Activated CD8-positive, alpha-beta memory T cell treated with anti-CD3 and anti-CD28 coated beads, Interleukin-2, amount 50 U/mL, for 48 hours (primary cell): ENCODE data around the gene KIZ.

Experiments used
- DNase-seq: peaks from one replicate; pipeline ENCODE4 v3.0.0-alpha.2; 2020

The KIZ gene, protein sequence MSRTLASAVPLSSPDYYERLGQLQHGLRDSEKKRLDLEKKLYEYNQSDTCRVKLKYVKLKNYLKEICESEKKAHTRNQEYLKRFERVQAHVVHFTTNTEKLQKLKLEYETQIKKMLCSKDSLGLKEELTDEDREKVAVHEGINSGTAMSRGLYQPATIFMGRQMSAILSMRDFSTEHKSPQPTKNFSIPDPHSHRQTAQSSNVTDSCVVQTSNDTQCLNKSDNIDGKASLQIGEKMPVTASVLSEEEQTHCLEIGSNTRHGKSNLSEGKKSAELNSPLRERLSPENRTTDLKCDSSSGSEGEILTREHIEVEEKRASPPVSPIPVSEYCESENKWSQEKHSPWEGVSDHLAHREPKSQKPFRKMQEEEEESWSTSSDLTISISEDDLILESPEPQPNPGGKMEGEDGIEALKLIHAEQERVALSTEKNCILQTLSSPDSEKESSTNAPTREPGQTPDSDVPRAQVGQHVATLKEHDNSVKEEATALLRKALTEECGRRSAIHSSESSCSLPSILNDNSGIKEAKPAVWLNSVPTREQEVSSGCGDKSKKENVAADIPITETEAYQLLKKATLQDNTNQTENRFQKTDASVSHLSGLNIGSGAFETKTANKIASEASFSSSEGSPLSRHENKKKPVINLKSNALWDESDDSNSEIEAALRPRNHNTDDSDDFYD

GRCh38 chr20:21125849-21126580 is at the start of gene KIZ:
Gene KIZ (plus strand): TSS chr20:21126082. CDS start chr20:21126116, 34 bp downstream.
- peak; percentile 99 for DNase-seq

DNA sequence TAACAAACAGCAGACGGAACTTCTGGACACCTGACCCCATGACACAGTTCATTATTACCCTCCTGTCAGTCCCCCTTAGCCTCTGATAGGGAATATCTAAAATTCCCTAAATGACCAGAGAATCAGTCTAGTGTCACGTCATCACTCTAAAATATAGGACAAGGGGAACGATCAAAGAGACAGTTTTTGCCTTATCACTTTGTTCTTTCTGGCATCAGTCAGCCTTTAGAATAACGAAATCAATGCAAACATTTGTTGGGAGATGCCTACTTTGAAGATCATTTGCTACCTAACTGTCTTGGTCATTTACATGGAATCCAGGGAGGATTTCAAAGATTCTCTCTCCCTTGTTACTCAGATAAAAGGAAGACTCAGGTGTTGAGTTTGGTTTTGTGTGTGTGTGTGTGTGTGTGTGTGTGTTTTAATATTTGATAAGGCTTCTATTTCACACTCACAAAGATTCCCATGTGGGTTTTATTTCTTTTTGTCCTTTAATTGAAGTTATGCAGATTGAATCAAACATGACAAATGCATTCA is 48.0 kb upstream of the KIZ start:
- no peak for DNase-seq

DNA sequence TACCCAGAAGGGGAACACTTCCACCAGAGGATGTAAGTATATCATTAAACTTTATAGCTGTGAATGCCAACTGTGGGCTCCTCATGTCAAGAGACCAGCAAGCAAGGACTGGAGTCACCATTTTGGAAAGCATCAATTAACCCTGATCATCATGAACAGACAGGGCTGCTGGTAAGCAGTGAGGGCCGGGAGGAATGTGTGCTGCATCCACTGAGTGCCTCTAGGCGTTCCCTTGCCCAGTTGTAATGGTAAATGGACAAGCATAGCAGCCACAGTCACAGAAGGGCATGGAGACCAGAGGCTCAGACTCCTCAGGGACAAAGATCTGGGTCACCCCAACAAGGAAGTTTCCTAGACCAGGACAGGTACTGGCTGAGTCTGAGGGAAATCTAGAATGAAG is 43.3 kb upstream of the KIZ start:
- DNase-seq = no peak

DNA sequence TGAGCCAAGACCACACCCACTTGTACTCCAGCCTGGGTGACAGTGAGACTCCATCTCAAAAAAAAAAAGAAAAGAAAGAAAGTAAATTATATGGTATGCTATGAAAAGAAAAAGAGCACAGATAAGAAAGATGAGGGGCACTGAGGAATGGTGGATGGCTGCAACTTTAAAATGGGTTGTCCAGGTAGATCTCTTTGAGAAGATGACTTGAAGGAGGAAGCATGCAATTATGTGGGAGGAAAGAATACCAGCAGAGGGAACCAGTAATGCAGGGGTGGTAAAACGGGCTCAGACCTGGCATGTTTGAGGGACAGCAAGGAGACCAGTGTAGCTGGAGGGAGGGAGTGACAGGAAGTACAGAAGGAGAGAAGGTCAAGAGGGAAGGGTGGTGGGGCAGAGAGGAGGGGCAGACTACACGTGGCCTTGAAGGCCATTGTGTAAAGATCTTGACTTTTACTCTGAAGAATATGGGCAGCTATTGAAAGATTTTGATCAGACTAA is 42.0 kb upstream of the KIZ start:
- DNase-seq = no peak

- no peak for DNase-seq
These were observed 37.9 kb upstream of the KIZ start for GRCh38 chr20:21087862-21088540.

DNA sequence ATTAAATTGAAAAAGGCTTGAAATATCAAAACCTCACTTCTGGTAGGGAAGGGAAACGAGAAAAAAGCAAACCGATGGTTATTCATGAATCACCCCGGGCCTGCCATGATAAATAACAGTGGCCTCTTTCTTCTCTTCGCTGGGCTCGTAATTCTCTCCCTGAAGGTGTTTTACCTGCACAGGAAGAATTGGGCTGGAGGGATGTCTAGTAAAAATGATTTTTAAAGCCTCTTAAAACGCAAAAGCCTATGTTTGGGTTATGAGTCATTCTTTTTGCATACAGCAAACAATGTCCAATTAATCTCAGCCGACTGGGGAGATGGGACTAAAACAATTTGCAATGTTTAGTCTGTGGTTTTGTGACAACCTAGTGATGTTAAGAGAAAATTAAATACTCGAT is 36.5 kb upstream of the KIZ start:
- no peak for DNase-seq

GRCh38 chr20:21090111-21090618 is 35.7 kb upstream of the KIZ start:
- no peak for DNase-seq

DNA sequence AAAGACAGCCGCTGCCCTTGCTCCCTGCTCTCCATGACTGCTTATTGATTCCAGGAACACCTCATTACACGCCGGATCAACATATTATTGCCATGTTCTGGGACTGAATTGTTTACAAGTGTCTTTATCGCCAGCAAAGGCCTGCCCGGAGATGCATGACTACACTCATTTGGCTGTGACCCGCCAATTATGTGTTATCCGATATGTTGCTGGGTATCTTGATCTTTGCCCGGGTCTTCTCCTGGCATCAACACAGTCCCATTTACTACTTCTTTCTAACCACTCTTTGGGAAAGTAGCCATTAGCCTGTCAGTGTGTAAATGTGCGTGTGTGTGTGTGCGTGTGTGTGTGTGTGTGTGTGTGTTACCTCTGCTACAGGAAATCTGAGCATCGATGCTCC is 35.2 kb upstream of the KIZ start:
- DNase-seq = no peak

GRCh38 chr20:21092806-21093205 is 33.1 kb upstream of the KIZ start:
- DNase-seq = no peak

- DNase-seq = no peak
These were observed 29.4 kb upstream of the KIZ start for GRCh38 chr20:21096321-21097043.

DNA sequence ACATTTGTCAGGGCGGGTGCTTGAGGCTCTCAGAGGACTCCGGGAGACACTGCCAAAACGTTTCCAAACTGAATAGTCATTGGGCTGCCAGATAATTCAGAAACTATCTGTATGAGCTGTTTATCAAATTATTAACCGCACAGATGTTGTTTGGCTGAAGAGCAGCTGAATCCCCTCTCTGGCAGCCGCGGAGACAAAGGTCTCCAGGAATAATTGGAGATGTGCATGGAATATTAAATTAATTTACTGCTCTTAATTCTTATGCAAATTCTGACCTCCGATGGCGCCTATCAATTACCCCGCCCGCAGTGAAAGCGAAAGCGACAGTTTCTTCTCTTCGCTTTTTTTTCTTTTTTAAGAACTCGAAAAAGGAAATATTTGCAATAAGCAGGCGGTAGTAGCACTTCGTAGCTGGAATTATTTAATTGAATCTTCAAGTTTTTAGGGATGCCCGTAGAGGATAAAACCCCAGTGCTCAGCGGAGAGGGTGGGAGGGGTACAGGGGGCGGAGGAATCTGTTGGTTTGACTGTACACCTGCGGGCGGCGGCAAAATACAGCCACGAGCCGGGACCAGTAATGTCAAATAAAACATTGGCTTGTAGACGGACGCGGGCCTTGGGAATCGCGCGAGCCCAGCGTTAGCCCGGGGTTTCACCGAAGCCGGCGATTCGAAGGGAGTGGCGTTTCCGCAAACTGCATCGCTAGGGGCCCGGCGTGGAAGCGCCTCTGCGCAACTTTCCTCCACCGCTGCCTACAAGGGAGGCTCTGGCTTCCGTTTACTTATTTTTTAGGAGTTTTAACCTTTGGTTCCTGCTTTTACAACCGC is 25.9 kb upstream of the KIZ start:
- DNase-seq = peak; percentile 74

DNA sequence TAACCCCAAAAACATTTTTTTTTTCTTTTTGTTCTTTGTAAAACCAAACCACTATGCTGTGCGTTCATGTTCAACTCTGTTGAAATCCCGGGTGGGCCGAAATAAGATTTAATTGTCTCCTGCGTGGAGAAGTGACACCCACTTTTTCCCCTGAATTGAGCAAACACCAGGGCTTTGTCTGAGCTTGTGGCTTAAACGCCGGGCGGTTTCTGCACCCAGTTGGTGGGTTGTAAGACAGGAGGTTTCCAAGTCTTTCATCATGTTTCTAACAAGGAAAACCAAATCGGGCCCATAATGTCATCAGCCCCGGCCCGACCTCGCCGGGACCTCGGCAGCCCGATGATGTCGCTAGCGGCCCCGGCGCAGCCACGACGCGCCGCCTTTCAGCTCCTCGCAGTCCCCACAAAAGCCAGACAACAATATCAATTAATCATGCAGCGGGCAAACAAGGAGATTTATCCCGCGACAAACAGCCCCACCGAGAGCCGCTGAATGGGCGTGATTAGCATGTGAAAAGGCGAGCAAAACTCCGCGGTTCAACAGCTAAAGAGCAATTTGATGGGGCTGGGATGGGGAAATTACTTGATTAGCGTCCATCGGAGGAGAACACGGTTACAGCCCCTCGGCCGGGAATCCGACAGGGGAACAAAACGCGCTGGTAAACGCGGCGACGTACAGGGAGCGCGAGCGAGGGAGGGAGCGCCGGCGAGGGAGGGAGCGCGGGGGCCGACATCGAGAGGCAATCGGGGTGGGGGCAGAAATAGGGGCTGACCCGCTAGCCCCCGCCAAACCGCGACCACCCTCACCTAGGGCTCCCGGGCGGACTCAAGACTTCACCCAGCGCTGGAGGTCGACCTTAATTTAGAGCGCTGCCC is 25.1 kb upstream of the KIZ start:
- peak; percentile 63 for DNase-seq

GRCh38 chr20:21101453-21101931 is 24.4 kb upstream of the KIZ start:
- peak; percentile 59 for DNase-seq

DNA sequence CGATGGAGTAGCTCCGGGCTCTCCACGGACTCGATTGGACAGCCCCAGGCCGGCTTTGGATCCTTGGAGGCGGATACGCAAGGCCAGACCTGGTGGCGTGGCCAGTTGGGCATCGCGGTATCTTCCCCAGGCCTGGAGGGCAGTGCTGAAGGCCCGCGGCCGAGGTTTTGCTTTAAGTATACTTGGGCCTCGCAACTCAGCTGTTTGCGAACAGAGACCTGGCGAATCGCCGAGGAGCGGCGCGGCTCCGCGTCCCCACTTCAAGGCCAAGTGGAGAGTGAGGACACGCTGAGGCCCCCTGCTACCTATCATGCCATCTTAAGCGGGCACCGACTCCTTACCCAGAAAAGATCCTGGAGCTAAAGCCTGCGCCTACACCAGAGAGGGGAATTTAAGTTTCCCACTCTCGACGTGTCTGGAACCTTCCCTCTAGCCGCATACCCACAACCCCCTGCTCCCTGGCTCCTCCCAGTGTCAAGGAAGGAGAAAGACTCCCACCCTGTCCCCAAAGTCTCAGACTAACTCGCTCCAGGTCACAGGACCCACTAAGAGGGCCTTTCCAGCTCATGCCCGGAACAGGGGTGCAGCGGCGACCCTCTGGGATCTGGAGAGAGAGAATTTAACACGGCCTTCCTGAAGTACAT is 23.8 kb upstream of the KIZ start:
- peak; percentile 62 for DNase-seq

- peak; percentile 74 for DNase-seq
These were observed 23.1 kb upstream of the KIZ start for GRCh38 chr20:21102603-21103311.

DNA sequence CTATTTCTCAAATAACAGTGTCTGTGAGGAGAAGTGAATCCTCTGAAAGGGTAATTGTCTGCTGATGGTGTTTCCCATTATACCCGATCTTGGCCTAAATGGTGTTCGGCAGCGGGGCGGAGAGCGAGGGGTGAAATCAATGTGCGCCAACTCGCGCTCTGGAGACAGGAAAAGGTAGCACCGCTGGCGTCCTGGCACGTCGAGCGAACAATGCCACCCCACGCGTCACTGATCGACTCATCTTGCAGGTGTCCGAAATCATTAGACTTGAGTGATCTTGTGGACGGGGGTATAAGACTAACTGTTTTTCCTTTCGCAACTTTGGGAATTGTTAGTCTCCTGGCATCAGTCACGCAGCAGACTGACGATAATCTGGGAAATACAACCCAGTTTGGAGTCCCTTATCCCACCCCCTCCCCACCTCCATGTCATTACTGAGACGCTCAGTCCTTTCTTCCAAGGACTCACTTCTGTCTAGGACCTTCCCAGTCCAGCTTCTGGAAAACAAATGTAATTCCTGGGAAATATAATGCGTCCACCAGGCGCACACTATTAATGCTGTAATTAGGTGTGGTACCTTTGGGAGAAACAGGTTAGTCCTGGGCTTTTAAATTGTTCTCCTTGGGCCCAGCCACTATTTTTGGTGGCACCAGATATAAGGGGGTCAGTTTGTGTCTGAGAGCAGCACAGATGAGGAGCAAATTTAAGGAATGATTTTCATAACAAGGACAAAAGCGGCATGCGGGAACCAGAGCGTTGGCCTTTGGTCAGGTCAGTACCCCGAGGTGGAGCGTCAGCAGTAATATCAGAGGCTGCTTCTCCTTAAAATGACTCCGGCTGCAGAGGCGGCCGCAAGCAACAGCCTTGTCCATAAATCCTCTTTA is 22.1 kb upstream of the KIZ start:
- DNase-seq = peak; percentile 55

GRCh38 chr20:21104466-21104761 is 21.5 kb upstream of the KIZ start:
- peak; percentile 51 for DNase-seq

- no peak for DNase-seq
These were observed 21.0 kb upstream of the KIZ start for GRCh38 chr20:21104921-21105320.
